GM12878 (cell line): ENCODE measurements around the gene LSM14B. TPM values are rescaled to one million over a fixed set of nuclear protein-coding genes. Genes with fewer than 3 reads are reported as not detected.

Experiments used
- BCLAF1 ChIP-seq: fragments of 450-650 bp; IDR thresholded peaks from 2 replicates; pipeline ENCODE4 v1.6.1; 2017; ENCODE audit warnings: antibody characterized with exemption, mild to moderate bottlenecking, moderate library complexity
- E2F4 ChIP-seq: IDR thresholded peaks from 2 replicates; pipeline ENCODE4 v1.6.1; 2012; ENCODE audit warnings: low read depth, low read length, improper control_type of control experiment
- ETV6 ChIP-seq, 2 experiments: fragments of 450-650 bp in 1 of 2; IDR thresholded peaks in 1 of 2; conservative IDR thresholded peaks in 1 of 2; 2 replicates each; pipeline ENCODE4 v1.6.1; 2014; ENCODE audit warnings: antibody characterized with exemption in 1 of 2, borderline replicate concordance in 1 of 2, low read depth in 1 of 2, mild to moderate bottlenecking in 1 of 2, moderate library complexity in 1 of 2
- FOXM1 ChIP-seq: IDR thresholded peaks from 2 replicates; pipeline ENCODE4 v1.6.1; 2012; ENCODE audit warnings: low read depth, mild to moderate bottlenecking, inconsistent platforms, low read length, moderate library complexity
- IKZF2 ChIP-seq, 2 experiments: fragments of 450-650 bp; IDR thresholded peaks; 2 replicates each; pipeline ENCODE4 v1.6.1; 2017; ENCODE audit warnings: mild to moderate bottlenecking in 2 of 2, moderate library complexity in 2 of 2
- MEF2B ChIP-seq: fragments of 450-650 bp; IDR thresholded peaks from 2 replicates; pipeline ENCODE4 v1.6.1; 2018; ENCODE audit warnings: mild to moderate bottlenecking, moderate library complexity; ENCODE audit not compliant: partially characterized antibody, poor library complexity, severe bottlenecking
- MYC ChIP-seq: IDR thresholded peaks from 2 replicates; pipeline ENCODE4 v1.6.1; 2011; ENCODE audit warnings: mild to moderate bottlenecking, low read length, moderate library complexity, inconsistent platforms; ENCODE audit not compliant: insufficient read depth, insufficient replicate concordance, insufficient read length, severe bottlenecking
- NFIC ChIP-seq: IDR thresholded peaks from 2 replicates; pipeline ENCODE4 v1.6.1; 2012; ENCODE audit warnings: low read depth, mild to moderate bottlenecking, inconsistent platforms, low read length, moderate library complexity
- NR2C2 ChIP-seq: IDR thresholded peaks from 2 replicates; pipeline ENCODE4 v1.6.1; 2011; ENCODE audit warnings: borderline replicate concordance, low read depth; ENCODE audit not compliant: control insufficient read depth, insufficient read length
- RELA ChIP-seq: fragments of 450-650 bp; IDR thresholded peaks from 2 replicates; pipeline ENCODE4 v1.8.0; 2014; ENCODE audit warnings: borderline replicate concordance; ENCODE audit not compliant: partially characterized antibody
- polyA plus RNA-seq, 11 experiments: library from polyadenylated mRNA; depleted of rRNA in 4 of 11; unstranded in 6 of 11; stranded (reverse) in 5 of 11; fragments of >200 nt; fragmentation: Nextera tagmentation in 4 of 11; fragmentation: Illumina TruSeq in 1 of 11; extraction: Ambion mirVana in 4 of 11; extraction: Trizol in 1 of 11; gene quantifications; 1 replicate in 1 of 11; 2 replicates in 10 of 11; pipeline versions ENCODE4 v1.2.1 to v1.2.3, GENCODE V29; 2011 to 2016; ENCODE audit warnings: inconsistent platforms in 2 of 11, missing spikeins in 2 of 11, low read depth in 1 of 11
- total RNA-seq, 4 experiments: library from RNA; depleted of rRNA in 3 of 4; stranded (reverse); fragments of >200 nt in 3 of 4; fragmentation: Illumina TruSeq in 1 of 4; extraction: Trizol in 1 of 4; gene quantifications; 2 replicates each; pipeline versions ENCODE4 v1.2.1 to v1.2.3, GENCODE V29; 2013 to 2021
- TF ChIP-seq, protein P1 (sequence below): fragments of 450-650 bp; IDR thresholded peaks from 2 replicates; pipeline ENCODE4 v1.6.1; 2017; ENCODE audit warnings: mild to moderate bottlenecking, moderate library complexity

Gene LSM14B
- total and polyA plus RNA-seq, 10 of the 15 experiments (the other 5 are each of a cell fraction or from before 2014, with no cell fraction given), result 0.56 to 34.3 (median 15.6) TPM

DNA sequence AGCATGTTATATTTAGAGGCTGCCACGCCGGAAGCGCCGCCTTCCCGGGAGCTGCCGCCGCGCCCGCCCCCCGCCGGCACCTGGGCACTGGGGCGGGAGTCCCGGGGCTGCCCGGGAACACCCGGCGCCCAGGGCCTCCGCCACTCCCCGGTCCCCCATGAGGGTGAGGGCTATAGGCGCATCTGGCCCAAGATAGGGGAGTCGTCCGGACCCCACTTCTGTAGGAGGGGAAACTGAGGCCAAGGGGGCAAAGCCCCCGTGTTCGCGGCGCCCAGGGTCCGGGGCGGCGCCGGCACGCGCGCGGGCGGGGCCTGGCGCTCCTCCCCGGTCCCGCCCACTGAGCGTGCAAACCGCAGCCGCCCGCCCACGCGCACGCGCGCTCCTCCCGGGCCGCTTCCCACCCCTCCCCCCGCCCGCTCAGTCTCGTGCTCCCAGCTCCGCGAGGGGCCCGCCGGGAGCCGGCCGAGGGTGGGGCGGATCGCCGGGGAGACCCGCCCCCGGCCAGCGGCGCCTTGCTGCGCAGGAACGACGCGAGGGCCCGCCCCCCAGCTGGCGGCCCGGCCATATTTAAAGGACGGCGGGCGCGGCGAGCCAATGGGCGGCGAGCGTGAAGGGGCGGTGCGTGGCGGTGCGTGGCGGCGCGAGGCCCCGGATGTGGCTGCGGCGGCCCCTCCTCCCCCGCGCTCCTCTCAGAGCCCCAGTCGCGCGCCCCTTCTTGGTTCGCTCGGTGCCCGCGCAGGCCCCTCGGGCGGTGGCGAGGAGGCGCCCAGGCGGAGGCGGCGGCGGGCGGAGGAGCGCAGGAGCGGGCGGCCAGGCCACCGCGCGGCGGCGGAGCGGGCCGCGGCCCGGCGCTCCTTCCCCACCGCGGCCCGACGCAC is at the start of gene LSM14B (continued):
- TF ChIP-seq IKZF2 (IDR thresholded peaks at IDR 0.05), result 0 out of 4 replicates have a peak, but pooled peaks of 1 of the 2 experiments have one; percentile 1
- peak; percentile 3 for TF ChIP-seq MYC
- TF ChIP-seq, protein P1, sequence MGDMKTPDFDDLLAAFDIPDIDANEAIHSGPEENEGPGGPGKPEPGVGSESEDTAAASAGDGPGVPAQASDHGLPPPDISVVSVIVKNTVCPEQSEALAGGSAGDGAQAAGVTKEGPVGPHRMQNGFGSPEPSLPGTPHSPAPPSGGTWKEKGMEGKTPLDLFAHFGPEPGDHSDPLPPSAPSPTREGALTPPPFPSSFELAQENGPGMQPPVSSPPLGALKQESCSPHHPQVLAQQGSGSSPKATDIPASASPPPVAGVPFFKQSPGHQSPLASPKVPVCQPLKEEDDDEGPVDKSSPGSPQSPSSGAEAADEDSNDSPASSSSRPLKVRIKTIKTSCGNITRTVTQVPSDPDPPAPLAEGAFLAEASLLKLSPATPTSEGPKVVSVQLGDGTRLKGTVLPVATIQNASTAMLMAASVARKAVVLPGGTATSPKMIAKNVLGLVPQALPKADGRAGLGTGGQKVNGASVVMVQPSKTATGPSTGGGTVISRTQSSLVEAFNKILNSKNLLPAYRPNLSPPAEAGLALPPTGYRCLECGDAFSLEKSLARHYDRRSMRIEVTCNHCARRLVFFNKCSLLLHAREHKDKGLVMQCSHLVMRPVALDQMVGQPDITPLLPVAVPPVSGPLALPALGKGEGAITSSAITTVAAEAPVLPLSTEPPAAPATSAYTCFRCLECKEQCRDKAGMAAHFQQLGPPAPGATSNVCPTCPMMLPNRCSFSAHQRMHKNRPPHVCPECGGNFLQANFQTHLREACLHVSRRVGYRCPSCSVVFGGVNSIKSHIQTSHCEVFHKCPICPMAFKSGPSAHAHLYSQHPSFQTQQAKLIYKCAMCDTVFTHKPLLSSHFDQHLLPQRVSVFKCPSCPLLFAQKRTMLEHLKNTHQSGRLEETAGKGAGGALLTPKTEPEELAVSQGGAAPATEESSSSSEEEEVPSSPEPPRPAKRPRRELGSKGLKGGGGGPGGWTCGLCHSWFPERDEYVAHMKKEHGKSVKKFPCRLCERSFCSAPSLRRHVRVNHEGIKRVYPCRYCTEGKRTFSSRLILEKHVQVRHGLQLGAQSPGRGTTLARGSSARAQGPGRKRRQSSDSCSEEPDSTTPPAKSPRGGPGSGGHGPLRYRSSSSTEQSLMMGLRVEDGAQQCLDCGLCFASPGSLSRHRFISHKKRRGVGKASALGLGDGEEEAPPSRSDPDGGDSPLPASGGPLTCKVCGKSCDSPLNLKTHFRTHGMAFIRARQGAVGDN, result 0 out of 2 replicates have a peak, but pooled peaks have one; percentile 10
- TF ChIP-seq NR2C2, result no peak
- peak; percentile 93 for TF ChIP-seq E2F4
- no peak for TF ChIP-seq MEF2B
- TF ChIP-seq NFIC, result no peak
- no peak for TF ChIP-seq ETV6 (conservative IDR thresholded peaks at IDR 0.05 in 1 of 2, IDR thresholded peaks at IDR 0.05 in 1 of 2; ENCODE audit: borderline replicate concordance in 1 of 2, low read depth in 1 of 2)
- TF ChIP-seq BCLAF1, result no peak
- TF ChIP-seq FOXM1, result no peak
- TF ChIP-seq RELA, result peak; percentile 78
